Measurements from ENCODE around the gene PAOX. TPM values are rescaled to one million over a fixed set of nuclear protein-coding genes. Genes with fewer than 3 reads are reported as not detected.

PAOX gene
- polyA plus RNA-seq, 2 of the 4 experiments (the other 2 are of a cell fraction): 1.6 to 2.3 TPM

DNA sequence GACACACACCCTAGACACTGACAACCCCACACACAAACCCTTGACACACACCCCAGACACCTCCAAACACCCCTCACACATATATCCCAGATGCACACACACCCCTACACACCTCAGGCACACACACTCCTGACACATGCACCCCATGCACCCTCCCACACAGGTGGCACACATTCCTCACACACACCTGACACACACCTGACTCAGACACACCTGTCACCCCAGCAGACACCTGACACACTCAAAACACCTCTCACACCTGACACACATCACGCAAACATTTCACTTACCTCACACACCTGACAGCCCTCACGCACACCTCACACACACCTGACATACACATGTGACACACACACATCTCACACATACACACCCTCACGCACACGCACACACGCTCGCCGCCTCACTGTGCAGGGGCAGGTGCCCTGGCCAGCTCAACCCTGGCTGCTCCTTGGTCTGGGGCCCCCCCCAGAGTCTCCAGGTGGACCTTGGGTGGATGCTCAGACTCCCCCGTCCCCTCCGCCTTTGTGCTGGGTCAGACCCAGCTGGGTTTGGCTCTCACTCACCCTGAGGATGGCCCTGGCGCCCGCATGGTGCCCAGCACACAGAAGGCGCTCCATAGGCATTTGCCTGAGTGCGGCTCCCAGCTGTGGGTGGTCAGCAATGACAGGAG, 39.2 kb upstream of the PAOX start:
- Histone ChIP-seq H3K4me3 (no peak overlapping the region), H3K27ac (no peak overlapping the region), H3K4me2 (no peak overlapping the region), H3K9me3 (no peaks in the 10 kb centered on the region), H3K4me1 (peaks cover 24% of the 10 kb centered on the region)
- WGBS (ENCODE audit: missing lambda C conversion rate): 80% methylated on average over 12 of the region's 13 CpGs
- TF ChIP-seq CTCF (IDR thresholded peaks at IDR 0.05): no peak
- TF ChIP-seq, protein P1, sequence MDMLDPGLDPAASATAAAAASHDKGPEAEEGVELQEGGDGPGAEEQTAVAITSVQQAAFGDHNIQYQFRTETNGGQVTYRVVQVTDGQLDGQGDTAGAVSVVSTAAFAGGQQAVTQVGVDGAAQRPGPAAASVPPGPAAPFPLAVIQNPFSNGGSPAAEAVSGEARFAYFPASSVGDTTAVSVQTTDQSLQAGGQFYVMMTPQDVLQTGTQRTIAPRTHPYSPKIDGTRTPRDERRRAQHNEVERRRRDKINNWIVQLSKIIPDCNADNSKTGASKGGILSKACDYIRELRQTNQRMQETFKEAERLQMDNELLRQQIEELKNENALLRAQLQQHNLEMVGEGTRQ (IDR thresholded peaks at IDR 0.05): no peak
- TF ChIP-seq MAX (IDR thresholded peaks at IDR 0.05): no peak
- TF ChIP-seq NPAS2 (CRISPR knock-in tag; IDR thresholded peaks at IDR 0.05; ENCODE audit: borderline replicate concordance): no peak
- TF ChIP-seq CHD4 (IDR thresholded peaks at IDR 0.05; ENCODE audit: borderline replicate concordance): no peak
- no peak for ATAC-seq
- POLR2A ChIA-PET: no interaction called here
- no peak for DNase-seq (ENCODE audit: low read depth in 1 of 2, low spot score in 1 of 2)
- CTCF ChIA-PET: interaction anchor here (1.1 to 9.2 kb wide), 2 partner anchors 8 to 11 kb away, joined by 3 to 76 read pairs; no protein-coding TSS in a partner anchor
- FAIRE-seq: no peak

- ATAC-seq: no peak
Measured at GRCh38 chr10:133341983-133342382, 37.1 kb upstream of the PAOX start.

DNA sequence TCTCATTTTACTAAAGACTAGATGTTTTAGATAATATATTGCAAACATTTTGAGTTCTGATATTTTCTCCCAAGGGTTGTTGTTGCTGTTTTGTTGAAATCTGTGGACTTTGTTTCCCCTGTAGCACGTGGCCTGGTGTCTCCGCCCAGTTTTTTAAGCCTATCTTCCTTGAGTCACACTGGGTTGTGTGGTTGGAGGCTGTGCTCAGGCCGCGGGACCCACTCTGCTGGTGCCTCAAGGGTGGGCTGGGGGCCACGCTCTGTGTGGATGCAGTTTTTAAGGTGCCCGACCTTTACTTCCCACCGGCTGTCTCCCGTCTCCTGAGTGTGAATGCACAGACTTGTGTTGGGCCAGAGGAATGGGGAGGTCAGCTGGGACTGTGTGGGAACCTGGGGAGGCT, 36.1 kb upstream of the PAOX start:
- Histone ChIP-seq H3K4me3 (no peak overlapping the region), H3K4me1 (peaks cover 5% of the 10 kb centered on the region; the same call in 2 of the 3 replicates), H3K4me2 (no peak overlapping the region), H3K27ac (peak overlapping the region in 1 of 2 experiments; percentile 52; a peak in 3 of 6 replicates), H3K9me3 (no peaks in the 10 kb centered on the region)
- FAIRE-seq (no peak), DNase-seq (ENCODE audit: low read depth in 1 of 2, low spot score in 1 of 2) (no peak), ATAC-seq (no peak)
- 94% methylated on average over 8 of the region's 8 CpGs for WGBS (ENCODE audit: missing lambda C conversion rate)
- TF ChIP-seq BCL3 (IDR thresholded peaks at IDR 0.05) (no peak), CBX8 (IDR thresholded peaks at IDR 0.05) (no peak), RNF2 (IDR thresholded peaks at IDR 0.05; ENCODE audit: borderline replicate concordance, low read depth) (no peak), BHLHE40 (IDR thresholded peaks at IDR 0.05; ENCODE audit: low read depth, low read length) (no peak), ZNF302 (CRISPR knock-in tag; IDR thresholded peaks at IDR 0.05) (no peak), HOXA7 (CRISPR knock-in tag; IDR thresholded peaks at IDR 0.05) (no peak), FOSL2 (IDR thresholded peaks at IDR 0.05) (no peak), FOSL2 (CRISPR knock-in tag; IDR thresholded peaks at IDR 0.05) (no peak), SREBF2 (IDR thresholded peaks at IDR 0.05) (no peak), RARB (CRISPR knock-in tag; IDR thresholded peaks at IDR 0.05) (no peak), SMC3 (IDR thresholded peaks at IDR 0.05) (no peak), NR3C1 (IDR thresholded peaks at IDR 0.05) (no peak), HEYL (CRISPR knock-in tag; IDR thresholded peaks at IDR 0.05) (no peak)
- ChIA-PET CTCF (interaction anchor here (9.2 kb wide), 1 partner anchor 14 kb away, joined by 76 read pairs; no protein-coding TSS in a partner anchor), POLR2A (no interaction called here)

More at GRCh38 chr10:133341983-133342382, 37.1 kb upstream of the PAOX start:
- H3K4me1 ChIP-seq: peaks cover 6% of the 10 kb centered on the region; the same call in 2 of the 3 replicates
- H3K4me3 ChIP-seq: no peak overlapping the region
- TF ChIP-seq POLR2AphosphoS2 (conservative IDR thresholded peaks at IDR 0.05; ENCODE audit: low read length) (no peak), NR3C1 (IDR thresholded peaks at IDR 0.05) (no peak), RAD21 (conservative IDR thresholded peaks at IDR 0.05 in 1 of 2, IDR thresholded peaks at IDR 0.05 in 1 of 2) (no peak), TFCP2L1 (CRISPR knock-in tag; IDR thresholded peaks at IDR 0.05) (no peak), ATOH8 (CRISPR knock-in tag; IDR thresholded peaks at IDR 0.05; ENCODE audit: low read depth) (no peak)
- CTCF ChIA-PET: interaction anchor here (9.2 kb wide), 1 partner anchor 13 kb away, joined by 76 read pairs; no protein-coding TSS in a partner anchor
- H3K4me2 ChIP-seq: no peak overlapping the region
- WGBS (ENCODE audit: missing lambda C conversion rate): 80% methylated on average over 4 of the region's 4 CpGs
- DNase-seq (ENCODE audit: low read depth in 1 of 2, low spot score in 1 of 2) (no peak), FAIRE-seq (no peak)
- POLR2A ChIA-PET: no interaction called here
- no peak overlapping the region for H3K27ac ChIP-seq
- H3K9me3 ChIP-seq: no peaks in the 10 kb centered on the region

Data from A549 (cell line).